ENCODE results near the gene KLF13.

Gene KLF13

DNA sequence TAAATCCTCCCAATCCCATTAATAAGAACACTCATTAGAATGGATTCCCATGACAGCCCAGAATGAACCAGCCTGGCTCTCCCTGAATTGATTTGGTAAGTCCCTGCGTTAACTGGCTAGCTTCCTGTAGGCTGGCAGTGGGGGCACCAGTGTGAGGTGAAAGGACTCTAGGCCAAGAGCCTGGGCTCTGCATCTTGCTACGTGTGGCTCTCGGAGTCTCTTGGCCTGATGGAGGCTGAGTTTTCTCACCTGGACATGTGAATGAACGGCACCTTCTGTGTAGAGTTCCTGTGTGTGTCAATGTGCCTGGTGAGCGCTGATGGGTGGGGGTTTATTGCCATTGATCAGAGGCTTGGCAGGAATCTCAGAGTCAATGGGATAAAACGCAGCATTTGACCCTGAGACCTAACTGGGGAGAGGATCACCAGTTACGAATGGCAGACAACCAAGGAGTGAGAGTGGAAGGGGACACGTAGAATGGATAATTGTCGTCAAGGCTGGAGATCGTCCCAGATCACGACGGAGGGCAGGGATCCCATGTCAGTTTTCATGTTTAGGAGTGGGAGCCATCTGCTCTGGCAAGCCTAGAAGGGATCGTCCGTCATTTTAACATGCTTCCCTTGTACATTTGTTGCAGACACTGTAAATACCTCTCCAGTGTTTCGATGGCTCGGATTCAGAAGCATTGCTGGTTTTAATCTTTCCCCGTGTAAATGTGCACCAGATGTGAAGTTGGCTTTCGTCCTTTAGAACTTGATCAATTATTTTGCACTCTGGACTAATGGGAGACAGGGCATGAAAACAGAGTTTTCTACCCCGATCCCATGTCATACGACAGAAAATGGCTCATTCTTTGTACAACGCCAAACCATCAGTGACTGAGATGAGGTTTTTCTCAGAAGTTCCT, 9.0 kb upstream of the KLF13 start:
- no peak for DNase-seq

DNA sequence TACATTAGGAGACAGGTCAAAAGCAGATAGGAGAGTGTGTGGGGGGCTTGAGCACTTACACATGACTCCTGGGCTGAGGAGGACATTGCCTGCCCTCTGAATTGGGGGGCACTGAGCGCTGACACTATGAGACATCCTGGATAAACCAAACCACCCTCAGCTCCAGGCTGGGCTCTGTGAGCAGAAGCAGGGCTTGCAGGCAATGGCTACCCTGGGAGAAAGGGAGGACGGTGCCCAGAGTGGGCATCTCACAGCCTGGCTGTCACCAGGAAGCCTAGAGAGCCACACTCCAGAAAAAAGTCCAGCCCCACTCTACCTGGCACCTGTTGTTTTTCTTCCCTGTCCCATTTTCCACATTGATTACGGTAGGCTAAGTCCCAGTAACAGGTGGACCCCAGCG, 8.2 kb upstream of the KLF13 start:
- DNase-seq, result no peak

DNA sequence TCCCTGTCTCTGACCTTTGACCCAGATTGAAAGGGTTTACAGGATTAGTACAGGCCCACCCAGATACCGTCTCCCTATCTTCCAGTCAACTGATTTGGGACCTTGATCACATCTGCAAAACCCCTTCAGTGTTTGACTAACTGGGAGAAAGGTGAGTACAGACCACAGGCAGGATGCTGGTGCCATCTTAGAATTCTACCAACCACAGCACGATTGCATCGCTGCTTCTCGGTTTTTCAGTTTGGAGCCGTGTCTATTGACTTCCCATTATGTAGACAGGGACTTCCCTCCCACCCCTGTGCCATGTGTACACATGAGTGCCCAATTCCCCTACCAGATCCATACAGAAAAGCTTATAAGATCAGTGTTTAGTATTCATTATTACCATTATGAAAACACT, 6.6 kb upstream of the KLF13 start:
- DNase-seq, result no peak

DNA sequence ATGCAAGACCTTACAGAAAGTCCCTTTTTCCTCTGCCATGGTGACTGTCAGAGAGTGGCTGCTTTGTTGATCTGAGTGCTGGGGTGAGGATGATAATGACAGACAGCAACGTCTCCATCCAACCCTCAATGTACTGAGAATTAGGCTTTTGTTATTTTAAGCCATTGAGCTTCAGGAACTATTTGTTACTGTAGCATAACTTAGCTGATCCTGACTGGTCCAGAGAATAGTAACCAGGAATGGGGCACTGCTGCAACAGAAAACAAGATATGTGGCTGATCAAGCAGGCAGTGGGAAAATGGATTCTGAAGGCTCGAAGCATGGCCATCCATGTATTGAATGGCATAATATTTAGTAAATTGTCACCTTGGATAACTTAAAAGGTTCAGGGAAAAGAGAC, 5.2 kb upstream of the KLF13 start:
- no peak for DNase-seq

DNA sequence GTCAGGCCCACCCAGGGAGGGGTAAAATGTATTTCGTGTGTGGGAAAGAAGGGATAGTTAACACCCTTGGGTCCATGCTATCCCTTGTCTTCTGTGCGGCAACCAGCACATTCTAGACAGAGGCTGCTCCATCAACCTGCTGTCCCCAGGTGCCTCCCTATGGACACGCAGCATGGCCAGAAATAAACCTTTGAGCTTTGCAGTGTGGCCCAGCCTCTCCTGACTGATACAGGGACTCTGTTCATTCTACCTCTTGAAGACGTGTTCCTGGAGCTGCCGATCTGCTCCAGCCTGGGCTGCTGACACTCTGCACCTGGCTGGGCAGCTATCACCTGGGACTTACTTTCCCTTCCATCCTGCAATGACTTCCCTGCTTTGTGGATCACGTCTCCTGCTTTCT, 4.1 kb upstream of the KLF13 start:
- no peak for DNase-seq

DNA sequence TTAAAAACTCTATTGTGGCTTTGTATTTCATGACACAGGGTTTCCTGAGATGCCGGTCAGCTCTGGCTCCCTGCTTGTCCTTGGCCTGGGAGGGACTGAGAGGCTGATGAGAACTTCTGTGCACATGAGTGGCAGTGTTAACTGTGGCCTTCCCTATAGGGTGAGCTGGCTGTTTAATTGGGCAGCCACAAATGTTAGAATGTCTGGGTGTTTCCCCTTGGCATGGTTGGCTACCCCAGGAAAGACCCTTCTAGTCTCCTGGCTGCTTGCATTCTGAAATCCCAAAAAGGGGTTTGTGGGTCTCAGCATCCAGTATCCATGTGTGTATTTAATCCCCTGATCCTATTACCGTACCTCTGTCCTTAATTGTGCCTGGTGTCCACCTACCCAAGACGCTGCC, 3.0 kb upstream of the KLF13 start:
- no peak for DNase-seq

DNA sequence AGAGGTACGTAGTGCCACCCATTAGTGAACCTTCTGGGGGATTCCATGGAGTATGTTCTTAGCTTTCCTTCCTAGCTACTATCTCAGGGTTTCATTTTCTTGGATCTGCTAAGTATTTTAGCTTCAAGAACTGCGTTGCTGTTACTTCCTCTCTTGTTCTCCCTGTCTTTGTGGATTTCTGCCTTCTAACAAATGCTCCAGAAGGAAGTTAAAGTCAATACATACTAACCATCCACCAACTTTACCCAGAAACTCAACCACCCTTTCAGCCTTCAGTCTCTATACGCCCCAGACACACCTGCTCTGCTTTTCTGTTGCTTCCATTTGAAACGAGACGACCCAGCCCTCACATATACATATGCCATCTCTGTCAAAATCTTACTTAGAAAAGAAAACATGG, 2.4 kb upstream of the KLF13 start:
- DNase-seq, result no peak

DNA sequence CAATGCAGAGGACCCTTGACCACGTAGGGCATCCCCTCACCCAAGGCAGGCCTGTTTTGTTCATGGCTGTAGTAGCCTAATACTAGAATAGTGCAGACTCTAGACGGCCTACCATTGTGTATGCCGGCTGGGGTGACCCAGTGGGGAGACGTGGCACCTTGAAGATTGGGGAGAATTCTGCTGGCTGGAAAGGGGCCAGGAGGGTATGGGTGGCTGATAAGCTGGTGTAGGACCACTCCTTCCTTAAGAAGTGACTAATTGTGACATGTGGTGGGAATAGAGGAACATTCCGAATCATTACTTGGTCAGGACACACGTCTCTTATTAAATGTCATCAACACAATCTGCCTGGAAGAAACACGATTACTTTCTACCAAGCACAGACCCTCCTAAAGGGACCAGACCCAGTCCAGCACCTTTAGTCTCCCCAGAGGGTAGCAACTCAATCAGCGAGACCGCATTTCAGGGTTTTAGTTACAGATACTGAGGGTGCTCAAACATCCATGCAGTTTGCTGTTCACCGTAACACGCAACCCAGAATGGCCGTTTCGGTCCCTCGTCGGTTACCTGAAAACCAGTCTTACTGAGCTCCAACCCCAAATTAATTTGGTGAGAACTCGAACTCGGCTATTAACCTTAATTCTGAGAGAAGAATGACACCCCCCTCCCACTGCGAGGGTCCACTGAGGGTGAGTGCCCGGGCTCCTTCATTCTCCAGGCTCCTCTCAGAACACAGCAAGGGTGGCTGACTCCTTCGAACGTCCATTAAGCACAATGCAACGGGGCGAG, 1.6 kb upstream of the KLF13 start:
- no peak for DNase-seq

DNA sequence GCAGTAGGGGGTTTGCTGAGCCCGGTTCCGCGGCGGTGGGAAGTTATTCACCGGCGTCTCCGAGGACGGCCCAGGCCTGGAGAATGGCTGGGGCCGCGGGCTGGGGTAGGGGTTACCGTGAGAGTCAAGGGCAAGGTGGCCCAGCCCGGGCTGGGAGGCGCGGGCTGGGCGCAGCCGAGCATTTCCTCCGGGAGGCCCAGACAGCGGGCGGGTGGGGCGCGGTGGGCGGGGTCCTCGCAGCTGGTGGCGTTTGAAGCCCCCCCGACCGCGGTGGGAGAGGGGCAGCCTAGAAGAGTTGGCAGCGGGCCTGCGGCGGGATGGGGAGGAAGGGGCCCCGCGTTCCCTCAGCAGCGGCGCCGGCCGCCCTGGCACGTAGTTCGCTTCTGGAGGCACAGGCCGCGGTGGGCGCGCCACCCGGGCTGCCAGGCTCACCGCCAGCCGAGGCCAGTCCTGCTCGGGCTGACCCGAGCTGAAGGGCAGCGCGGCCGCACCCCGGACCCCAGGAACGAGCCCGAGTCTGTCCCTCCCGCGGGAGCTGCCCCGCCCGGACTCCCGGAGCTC, 960 bp upstream of the KLF13 start:
- DNase-seq, result peak; percentile 89

DNA sequence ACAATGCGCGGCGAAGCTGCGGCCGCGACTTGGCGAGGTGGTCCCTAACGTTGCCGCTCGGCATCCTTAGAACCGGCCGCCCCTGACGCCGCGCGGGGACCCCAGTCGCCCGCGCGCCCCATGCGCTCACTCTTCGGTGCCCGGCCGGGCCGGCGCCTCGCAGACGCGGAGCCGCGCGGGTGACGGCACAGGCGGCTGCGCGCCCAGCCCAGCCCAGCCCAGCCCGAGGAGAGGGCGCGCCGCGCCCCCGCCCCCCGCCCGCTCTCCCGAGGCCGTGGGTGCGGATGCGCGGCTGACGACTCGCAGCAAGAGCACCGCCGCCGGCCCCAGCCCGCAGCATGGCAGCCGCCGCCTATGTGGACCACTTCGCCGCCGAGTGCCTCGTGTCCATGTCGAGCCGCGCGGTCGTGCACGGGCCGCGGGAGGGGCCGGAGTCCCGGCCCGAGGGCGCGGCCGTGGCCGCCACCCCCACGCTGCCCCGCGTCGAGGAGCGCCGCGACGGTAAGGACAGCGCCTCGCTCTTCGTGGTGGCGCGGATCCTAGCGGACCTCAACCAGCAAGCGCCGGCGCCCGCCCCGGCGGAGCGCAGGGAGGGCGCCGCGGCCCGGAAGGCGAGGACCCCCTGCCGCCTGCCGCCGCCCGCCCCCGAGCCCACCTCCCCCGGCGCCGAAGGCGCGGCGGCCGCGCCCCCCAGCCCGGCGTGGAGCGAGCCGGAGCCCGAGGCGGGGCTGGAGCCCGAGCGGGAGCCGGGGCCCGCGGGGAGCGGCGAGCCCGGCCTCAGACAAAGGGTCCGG, 437 bp downstream of the KLF13 start:
- DNase-seq, result peak; percentile 83

DNA sequence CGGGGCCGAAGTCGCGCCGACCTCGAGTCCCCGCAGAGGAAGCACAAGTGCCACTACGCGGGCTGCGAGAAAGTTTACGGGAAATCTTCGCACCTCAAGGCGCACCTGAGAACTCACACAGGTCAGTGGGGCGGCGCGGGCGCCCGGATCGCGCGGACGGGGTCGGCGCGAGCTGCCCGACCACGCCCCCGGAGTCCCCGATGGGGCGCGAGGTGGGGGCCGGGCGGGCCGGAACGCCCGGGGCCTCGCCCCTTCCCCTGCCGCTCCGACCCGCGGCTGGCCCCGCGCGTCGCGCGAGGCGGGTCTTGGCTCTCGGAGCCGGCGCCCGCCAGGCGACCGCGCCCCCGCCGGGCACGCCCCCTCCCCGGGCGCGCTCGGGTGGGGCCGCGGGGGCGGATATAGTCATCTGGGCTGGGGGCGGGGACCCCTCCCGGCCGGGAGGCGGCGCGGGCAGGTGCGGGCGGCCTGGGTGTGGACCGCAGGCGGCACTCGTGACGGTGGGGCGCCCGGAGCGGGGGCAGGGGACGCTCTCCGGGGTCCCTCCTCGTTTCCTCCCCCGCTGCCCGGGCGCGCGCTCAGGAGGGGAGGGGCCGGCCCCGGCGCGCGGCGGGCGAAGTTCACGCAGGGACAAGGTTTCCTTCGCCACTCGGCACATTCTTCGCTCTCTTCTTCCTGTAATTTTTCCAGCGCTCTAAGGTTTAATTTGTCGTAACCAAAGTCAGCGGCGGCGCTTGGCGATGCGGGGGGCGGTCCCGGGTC, 1.2 kb downstream of the KLF13 start:
- DNase-seq, result peak; percentile 78

DNA sequence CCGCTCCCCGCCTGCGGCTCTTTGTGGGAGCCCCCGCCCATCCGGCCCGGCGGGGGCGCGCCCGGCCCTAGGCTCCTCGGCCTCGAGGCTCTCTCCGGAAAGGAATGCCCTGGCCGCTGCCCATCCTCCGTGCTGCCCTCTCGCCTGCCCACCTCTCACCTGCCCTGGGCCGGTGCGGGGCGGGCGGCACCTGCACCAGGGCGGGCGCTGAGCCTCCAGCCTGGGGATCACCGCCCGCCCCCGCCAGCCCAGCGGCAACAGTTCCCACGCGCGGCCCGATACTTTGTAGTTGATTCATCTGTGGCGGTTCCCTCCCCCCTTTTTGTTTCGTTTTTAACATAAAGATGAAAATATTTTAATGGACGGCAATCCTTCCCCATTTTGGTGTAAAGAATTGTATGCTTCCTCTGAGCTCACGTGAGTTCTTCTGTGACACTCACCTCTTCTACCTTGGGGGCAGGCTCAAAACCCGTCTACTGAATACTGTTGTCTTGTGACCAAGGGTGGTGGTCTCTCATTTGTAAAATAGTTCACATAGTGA, 1.9 kb downstream of the KLF13 start:
- no peak for DNase-seq

DNA sequence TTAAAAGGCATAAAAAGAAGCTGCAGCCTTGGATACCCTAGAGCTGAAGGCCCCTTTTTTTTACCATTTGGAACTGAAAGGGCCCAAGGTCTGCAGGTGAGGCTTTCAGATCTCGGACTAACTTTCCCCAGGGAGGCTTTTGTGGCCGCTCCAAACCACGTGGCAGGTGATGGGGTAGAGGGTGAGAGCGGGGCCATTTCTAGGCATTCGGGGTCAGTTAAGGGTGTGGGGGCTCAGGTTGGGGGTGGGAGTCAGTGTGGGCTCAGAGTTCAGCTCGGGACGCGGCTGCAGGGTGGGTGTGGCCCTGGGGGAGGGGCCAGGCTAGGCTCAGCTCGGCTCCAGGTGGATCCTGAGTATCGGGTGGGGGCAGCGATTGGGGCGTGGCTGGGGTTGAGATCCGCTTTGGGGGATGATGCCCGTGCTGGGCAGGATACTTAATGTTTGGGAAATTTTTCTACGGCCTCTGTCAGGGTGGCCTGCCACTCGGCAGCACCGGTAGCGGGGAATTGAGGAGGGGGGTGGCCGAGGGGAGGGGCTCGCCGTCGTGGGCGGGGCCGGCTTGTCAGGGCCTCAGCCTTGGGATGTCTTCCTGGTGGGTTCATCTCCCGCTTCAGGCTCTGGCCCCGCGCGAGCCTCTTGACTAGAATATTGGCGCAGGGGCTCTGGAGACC, 2.5 kb downstream of the KLF13 start:
- no peak for DNase-seq

DNA sequence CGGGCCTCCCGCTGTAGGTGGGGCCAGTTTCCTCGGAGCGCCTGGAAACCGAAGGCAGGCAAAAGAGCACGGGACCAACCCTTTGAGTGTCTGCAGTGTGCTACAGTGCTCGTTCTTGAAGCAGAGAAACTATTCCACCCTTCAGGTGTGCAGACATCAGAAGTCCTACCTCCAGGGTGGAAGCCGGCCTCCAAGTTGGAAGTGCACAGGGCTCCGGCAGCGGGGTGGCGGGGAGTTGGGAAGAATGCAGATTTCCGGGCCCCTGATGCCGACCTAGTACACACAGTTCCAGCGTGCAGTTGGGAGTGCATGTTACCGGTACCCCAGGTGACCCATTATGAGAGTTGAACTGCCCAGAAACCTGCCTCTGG, 3.0 kb downstream of the KLF13 start:
- no peak for DNase-seq

DNA sequence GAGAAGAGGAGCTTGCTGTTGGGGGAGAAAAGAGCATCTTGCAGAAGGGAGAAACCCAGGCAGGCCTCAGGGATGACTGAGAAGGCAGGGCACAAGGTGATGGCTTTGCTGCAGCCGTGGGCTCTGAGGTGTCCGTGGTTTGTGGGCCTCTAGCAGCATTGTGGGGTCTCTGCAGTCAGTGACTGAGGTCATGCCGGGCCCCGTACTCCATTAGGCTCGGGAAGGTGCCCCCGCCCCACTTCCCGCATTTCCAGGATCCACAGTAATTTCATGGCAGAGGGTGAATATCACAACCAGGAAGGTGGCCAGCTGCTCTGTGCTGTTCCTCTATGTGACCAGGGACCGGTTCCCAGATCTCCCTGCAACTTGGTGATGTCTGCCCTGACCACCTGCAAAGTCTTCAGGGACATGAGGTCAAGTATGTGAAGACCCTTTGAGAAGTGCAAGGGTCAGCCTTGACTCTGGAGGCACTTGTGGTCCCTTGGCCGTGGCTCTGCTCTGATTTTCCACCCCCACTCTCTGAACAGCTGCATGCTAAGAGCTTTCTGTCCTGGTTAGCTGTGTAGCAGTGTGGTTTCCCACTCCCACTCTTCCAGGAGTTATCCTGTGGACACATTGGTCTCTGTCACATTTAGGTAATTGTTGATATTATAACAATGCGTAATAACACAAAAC, 3.6 kb downstream of the KLF13 start:
- no peak for DNase-seq

DNA sequence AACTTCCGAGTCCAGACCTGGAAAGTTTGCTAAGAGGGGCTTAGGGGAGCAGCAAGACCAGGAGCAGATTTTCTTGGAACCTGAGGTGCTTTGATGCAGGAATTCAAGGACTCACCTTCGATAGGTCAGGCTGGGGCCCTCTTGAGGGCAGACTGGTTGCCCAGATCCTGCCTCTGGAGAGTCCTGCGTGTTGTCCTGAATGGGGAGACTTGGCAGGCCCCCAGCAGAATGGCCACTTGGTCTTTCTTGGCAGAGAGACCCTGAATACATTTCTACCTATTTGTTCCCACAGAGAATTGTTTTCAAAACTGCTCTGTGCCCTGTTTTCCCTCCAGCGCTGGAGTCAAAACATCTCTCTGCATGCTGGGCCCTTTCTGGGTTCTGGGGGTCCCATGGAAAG, 4.2 kb downstream of the KLF13 start:
- no peak for DNase-seq

DNA sequence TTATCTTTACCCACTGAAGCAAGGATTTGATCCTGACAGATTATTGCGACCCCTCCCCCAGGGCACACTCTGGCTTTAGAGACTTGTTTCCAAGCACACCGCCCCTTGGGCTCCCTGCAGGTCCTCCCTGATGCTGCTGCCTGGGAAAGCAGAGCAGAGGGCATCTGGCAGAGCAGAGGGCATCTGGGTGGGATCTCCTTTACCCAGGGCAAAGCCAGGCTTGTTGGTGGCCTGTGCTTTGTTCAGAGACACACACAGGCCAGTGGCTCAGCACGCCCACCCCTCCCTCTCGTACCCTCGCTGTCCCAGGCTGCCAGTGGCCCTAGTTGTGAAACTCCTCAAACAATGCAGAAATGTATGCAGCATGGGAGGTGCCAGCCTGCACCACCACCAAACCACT, 4.8 kb downstream of the KLF13 start:
- DNase-seq, result no peak

DNA sequence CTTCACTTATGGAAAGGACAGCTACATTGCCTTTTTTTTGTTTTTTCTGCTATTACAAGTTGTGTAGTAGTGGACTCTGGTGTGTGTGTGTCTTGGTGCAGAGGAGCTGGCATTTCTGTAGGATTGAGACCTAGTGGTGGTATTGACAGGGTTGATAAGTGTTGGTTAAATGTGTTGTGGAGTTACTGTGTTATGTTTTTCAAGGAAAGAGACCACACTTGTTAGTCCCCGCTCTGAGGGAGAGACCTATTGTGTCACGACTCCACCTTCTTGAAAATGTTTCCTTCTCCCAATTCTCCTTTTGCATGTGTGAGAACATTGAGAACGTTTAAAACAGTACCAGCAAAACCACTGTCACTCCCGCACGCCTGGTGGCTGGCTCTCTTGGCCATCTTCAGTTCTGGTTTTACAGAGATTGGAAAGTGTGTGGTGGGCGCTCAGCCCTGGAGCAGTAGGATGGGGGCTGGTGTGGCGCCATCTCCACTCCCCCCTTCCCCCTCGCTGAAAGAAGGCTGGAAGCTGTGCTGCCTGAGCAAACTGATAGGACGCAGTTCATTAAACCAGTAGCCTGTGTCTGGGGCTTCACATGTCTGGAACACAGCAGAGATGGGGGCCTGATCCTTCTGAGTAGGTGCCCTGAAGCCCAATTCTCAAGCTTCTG, 5.5 kb downstream of the KLF13 start:
- no peak for DNase-seq

DNA sequence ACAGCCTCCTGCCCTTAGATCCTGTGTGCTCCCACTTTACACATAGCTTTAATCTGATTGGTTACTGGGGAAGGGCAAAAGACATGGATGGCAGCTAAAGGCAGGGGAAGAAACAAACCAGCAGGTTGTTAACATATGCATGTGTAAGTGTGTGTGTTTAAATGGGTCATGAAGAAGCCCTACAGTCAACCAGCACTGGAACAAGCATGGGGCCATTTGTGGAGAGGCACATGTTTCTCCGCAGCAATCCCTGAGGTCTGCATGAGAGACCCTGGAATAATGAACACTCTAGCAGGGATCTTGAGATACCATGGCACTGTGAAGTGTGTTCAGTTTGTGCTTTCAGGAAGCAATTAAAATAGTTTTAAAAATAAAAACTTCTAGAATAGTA, 6.0 kb downstream of the KLF13 start:
- DNase-seq, result no peak

DNA sequence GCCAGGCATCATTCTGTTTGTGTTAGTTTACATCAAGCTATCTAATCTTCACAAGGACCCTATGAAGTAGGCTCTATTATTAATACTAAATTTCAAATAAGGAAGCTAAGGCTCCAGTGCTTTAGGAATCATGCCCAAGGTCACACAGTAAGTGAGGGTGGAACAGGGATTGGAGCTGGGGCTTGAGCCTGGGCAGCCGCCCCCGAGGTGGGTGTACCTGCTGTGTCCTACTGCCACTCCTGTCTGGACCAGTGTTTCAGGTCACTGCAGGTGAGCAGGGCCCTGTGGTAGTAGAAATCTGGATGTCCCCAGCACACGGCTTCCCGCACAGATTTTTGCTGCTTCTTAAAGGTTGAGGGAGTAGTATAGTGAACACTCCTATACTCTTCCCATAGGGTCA, 6.5 kb downstream of the KLF13 start:
- DNase-seq, result no peak
